HFF-Myc (cell line): Measurements from ENCODE around the gene ADAT2.

Experiments
- DNase-seq: peaks from one replicate; pipeline ENCODE4 v3.0.0-alpha.2; 2011; ENCODE audit warnings: low read depth; ENCODE audit errors: extremely low read depth
- H3K4me3 ChIP-seq: replicated peaks from 2 replicates; pipeline ENCODE4 v1.5.1; 2011; ENCODE audit warnings: low read depth, mild to moderate bottlenecking, control low read depth, low read length
- TF ChIP-seq, protein P1 (sequence below): IDR thresholded peaks from 2 replicates; pipeline ENCODE4 v1.5.1; 2012; ENCODE audit warnings: mild to moderate bottlenecking, low read depth, low read length, control low read depth; ENCODE audit errors: missing control alignments

The ADAT2 gene

GRCh38 chr6:143441680-143442545, 8.6 kb downstream of the ADAT2 start:
- no peak overlapping the region for H3K4me3 ChIP-seq
- TF ChIP-seq, protein P1, sequence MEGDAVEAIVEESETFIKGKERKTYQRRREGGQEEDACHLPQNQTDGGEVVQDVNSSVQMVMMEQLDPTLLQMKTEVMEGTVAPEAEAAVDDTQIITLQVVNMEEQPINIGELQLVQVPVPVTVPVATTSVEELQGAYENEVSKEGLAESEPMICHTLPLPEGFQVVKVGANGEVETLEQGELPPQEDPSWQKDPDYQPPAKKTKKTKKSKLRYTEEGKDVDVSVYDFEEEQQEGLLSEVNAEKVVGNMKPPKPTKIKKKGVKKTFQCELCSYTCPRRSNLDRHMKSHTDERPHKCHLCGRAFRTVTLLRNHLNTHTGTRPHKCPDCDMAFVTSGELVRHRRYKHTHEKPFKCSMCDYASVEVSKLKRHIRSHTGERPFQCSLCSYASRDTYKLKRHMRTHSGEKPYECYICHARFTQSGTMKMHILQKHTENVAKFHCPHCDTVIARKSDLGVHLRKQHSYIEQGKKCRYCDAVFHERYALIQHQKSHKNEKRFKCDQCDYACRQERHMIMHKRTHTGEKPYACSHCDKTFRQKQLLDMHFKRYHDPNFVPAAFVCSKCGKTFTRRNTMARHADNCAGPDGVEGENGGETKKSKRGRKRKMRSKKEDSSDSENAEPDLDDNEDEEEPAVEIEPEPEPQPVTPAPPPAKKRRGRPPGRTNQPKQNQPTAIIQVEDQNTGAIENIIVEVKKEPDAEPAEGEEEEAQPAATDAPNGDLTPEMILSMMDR = no peak
- DNase-seq = no peak

- H3K4me3 ChIP-seq = no peak overlapping the region
- no peak for DNase-seq
- TF ChIP-seq, protein P1 = no peak
These were observed 9.5 kb downstream of the ADAT2 start for GRCh38 chr6:143441010-143441409.

- TF ChIP-seq, protein P1 = no peak
- DNase-seq = no peak
- no peak overlapping the region for H3K4me3 ChIP-seq
These were observed 17.9 kb downstream of the ADAT2 start for GRCh38 chr6:143432588-143432987.

DNA sequence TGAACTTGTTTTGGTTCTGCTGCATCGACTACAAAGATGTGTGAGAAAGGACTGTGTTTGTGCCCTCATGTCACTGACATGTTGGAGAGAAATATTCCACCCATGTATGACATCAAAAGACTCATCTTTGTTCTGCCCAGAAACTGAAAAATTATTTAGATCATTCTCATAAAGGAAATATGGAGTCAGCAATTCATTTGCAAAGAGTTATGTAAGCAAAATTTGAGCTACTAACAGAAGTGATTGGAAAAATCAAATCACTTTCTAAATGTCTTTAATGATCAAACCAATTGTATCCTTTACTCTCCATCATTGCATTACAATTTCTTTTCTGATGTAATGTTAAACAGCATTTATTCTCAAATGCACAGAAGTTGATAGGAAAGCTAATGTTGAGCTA, 19.3 kb downstream of the ADAT2 start:
- H3K4me3 ChIP-seq = no peak overlapping the region
- DNase-seq = no peak
- TF ChIP-seq, protein P1 = no peak

GRCh38 chr6:143429970-143430369, 20.5 kb downstream of the ADAT2 start:
- DNase-seq = no peak
- TF ChIP-seq, protein P1 = no peak
- no peak overlapping the region for H3K4me3 ChIP-seq

GRCh38 chr6:143427109-143427817, 23.2 kb downstream of the ADAT2 start:
- H3K4me3 ChIP-seq = no peak overlapping the region
- TF ChIP-seq, protein P1 = peak; percentile 98
- peak; percentile 44 for DNase-seq
